ENCODE results near the gene ACTR3C. TPM values are rescaled to one million over a fixed set of nuclear protein-coding genes. Genes with fewer than 3 reads are reported as not detected.
A peak's percentile ranks its signal among the peaks of the same experiment; 100 is the strongest.
"Not testable (repeated sequence)": the region's sequence is repeated elsewhere in the genome, so short reads cannot be mapped to it uniquely, and the experiment has no call there.

ACTR3C gene
- total and polyA plus RNA-seq, 8 donors = 9.0 to 26.5 (median 17.2) TPM

GRCh38 chr7:150307904-150308303 is 15.4 kb downstream of the ACTR3C start:
- peaks cover 0 to 20% (median 13%) of the 10 kb centered on the region in 3 donors for H3K4me1 ChIP-seq
- H3K27me3 ChIP-seq = no peaks in the 10 kb centered on the region
- H3K9me3 ChIP-seq = no peaks in the 10 kb centered on the region
- no peaks in the 10 kb centered on the region for H3K36me3 ChIP-seq
- no peak for ATAC-seq
- no peak for FAIRE-seq
- intact Hi-C loops (cut with DNase I) = no loop called here
- H3K27ac ChIP-seq = no peak overlapping the region
- no peak for DNase-seq
- TF ChIP-seq CTCF (IDR thresholded peaks at IDR 0.05) = no peak
- no peak overlapping the region for H3K4me3 ChIP-seq
- WGBS, 2 donors = 80 to 82% methylated on average over 9 of the region's 9 CpGs

GRCh38 chr7:150307129-150307528 is 16.2 kb downstream of the ACTR3C start:
- DNase-seq (no peak), ATAC-seq (no peak), FAIRE-seq (no peak)
- Histone ChIP-seq H3K9me3 (no peaks in the 10 kb centered on the region), H3K36me3 (no peaks in the 10 kb centered on the region), H3K4me1 (peaks cover 0 to 13% (median 7%) of the 10 kb centered on the region in 3 donors), H3K27me3 (no peaks in the 10 kb centered on the region), H3K27ac (no peak overlapping the region), H3K4me3 (no peak overlapping the region)
- WGBS, 2 donors = 86 to 92% methylated on average over 3 of the region's 3 CpGs
- no peak for TF ChIP-seq CTCF (IDR thresholded peaks at IDR 0.05)
- intact Hi-C loops (cut with DNase I) = no loop called here

- ATAC-seq = peak in 3 of 4 donors; percentile 13 to 17 (median 15)
- H3K27me3 ChIP-seq; DNase-seq; H3K9me3 ChIP-seq; H3K36me3 ChIP-seq; intact Hi-C loops (cut with DNase I); H3K4me3 ChIP-seq; FAIRE-seq: not testable (repeated sequence)
- peak overlapping the region in 1 of 4 donors; percentile 28 for H3K27ac ChIP-seq
- peaks cover 0 to 10% (median 0%) of the 10 kb centered on the region in 3 donors for H3K4me1 ChIP-seq
- WGBS, 2 donors = 53 to 57% methylated on average over 5 of the region's 5 CpGs
Measured at GRCh38 chr7:150306377-150306776, 17.0 kb downstream of the ACTR3C start.

- H3K4me3 ChIP-seq; H3K9me3 ChIP-seq; DNase-seq; intact Hi-C loops (cut with DNase I); H3K27ac ChIP-seq; FAIRE-seq; H3K36me3 ChIP-seq; H3K27me3 ChIP-seq: not testable (repeated sequence)
- peaks cover 0 to 10% (median 0%) of the 10 kb centered on the region in 3 donors for H3K4me1 ChIP-seq
- ATAC-seq = peak in 3 of 4 donors; percentile 16 to 42 (median 28)
- WGBS, 2 donors = 19 to 38% methylated on average over 2 of the region's 2 CpGs
Measured at GRCh38 chr7:150305903-150306284, 17.5 kb downstream of the ACTR3C start.

- H3K4me1 ChIP-seq = peaks cover 0 to 10% (median 0%) of the 10 kb centered on the region in 3 donors
- WGBS, 2 donors = 81 to 84% methylated on average over 10 to 11 of the region's 11 CpGs
- intact Hi-C loops (cut with DNase I); H3K9me3 ChIP-seq; H3K27me3 ChIP-seq; H3K36me3 ChIP-seq; H3K4me3 ChIP-seq; H3K27ac ChIP-seq; FAIRE-seq; DNase-seq: not testable (repeated sequence)
- ATAC-seq = peak in 2 of 4 donors; percentile 16
Measured at GRCh38 chr7:150305259-150305902, 18.0 kb downstream of the ACTR3C start.

GRCh38 chr7:150304499-150305258 is 18.7 kb downstream of the ACTR3C start:
- H3K27ac ChIP-seq; H3K36me3 ChIP-seq; H3K4me3 ChIP-seq; H3K9me3 ChIP-seq; intact Hi-C loops (cut with DNase I); DNase-seq; H3K27me3 ChIP-seq; FAIRE-seq: not testable (repeated sequence)
- peak; percentile 50 to 73 (median 66) for ATAC-seq
- WGBS, 2 donors = 54 to 57% methylated on average over 7 to 8 of the region's 8 CpGs
- H3K4me1 ChIP-seq = peaks cover 0 to 10% (median 0%) of the 10 kb centered on the region in 3 donors

GRCh38 chr7:150302908-150303310 is 20.4 kb downstream of the ACTR3C start:
- FAIRE-seq; H3K36me3 ChIP-seq; H3K27me3 ChIP-seq; H3K4me3 ChIP-seq; DNase-seq; H3K27ac ChIP-seq; H3K9me3 ChIP-seq; intact Hi-C loops (cut with DNase I): not testable (repeated sequence)
- peaks cover 0 to 10% (median 0%) of the 10 kb centered on the region in 3 donors for H3K4me1 ChIP-seq
- 62 to 80% methylated on average over 1 of the region's 1 CpG for WGBS, 2 donors
- ATAC-seq = peak in 1 of 4 donors; percentile 14

GRCh38 chr7:150297978-150298377 is 25.4 kb downstream of the ACTR3C start:
- H3K4me3 ChIP-seq; H3K4me1 ChIP-seq; H3K27me3 ChIP-seq; H3K36me3 ChIP-seq; intact Hi-C loops (cut with DNase I); FAIRE-seq; DNase-seq; H3K9me3 ChIP-seq: not testable (repeated sequence)
- peak overlapping the region in 1 of 4 donors; percentile 19 for H3K27ac ChIP-seq
- peak; percentile 25 to 53 (median 34) for ATAC-seq

GRCh38 chr7:150296802-150297201 is 26.5 kb downstream of the ACTR3C start:
- intact Hi-C loops (cut with DNase I); H3K9me3 ChIP-seq; H3K4me3 ChIP-seq; H3K4me1 ChIP-seq; FAIRE-seq; H3K36me3 ChIP-seq; H3K27ac ChIP-seq; DNase-seq; H3K27me3 ChIP-seq: not testable (repeated sequence)
- WGBS, 2 donors = 49 to 50% methylated on average over 8 to 9 of the region's 10 CpGs
- ATAC-seq = peak; percentile 45 to 71 (median 69)

- H3K27me3 ChIP-seq; H3K9me3 ChIP-seq; H3K4me3 ChIP-seq; intact Hi-C loops (cut with DNase I); H3K36me3 ChIP-seq; DNase-seq; FAIRE-seq; H3K4me1 ChIP-seq: not testable (repeated sequence)
- 30 to 52% methylated on average over 1 to 3 of the region's 8 CpGs for WGBS, 2 donors
- H3K27ac ChIP-seq = peak overlapping the region in 2 of 4 donors; percentile 4 to 27
- peak; percentile 82 to 91 (median 88) for ATAC-seq
Measured at GRCh38 chr7:150295614-150296013, 27.7 kb downstream of the ACTR3C start.
